ENCODE measurements around the gene DCBLD1. TPM values are rescaled to one million over a fixed set of nuclear protein-coding genes. Genes with fewer than 3 reads are reported as not detected.

Gene DCBLD1
- total and polyA plus RNA-seq, 2 donors (not counting 3 experiments of a cell fraction or from before 2014, with no cell fraction given), result 30.2 to 44.3 TPM

DNA sequence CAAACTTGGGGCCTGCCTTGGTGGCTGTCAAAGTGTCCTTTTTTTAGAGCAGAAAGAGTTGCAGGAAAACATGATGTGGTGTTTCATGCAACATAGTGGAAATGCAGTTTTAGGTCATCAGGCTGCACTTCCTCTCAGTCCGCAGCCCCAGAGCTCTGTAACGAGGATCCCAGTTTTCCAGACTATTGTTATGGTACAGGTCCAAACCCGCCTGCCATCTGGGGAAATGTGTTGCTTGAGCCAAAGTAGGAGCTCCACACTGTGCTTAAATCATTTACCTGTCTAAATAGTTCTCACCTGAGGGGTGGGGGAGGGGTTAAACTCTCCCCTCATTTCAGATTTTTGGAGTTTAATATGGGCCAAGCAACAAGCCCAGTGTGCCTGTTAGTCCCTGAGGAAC lies 60.0 kb downstream of the DCBLD1 start:
- CTCF ChIA-PET, result no interaction called here
- dilution Hi-C loops (cut with MboI; ENCODE audit: extremely low pct_ligation_motif_present, low sequenced_read_pairs) (no loop called here), intact Hi-C loops (cut with micrococcal nuclease) (no loop called here)
- Histone ChIP-seq H4K20me1 (replicated peaks; ENCODE audit: control insufficient read depth, extremely low read depth, insufficient read depth, low read length) (no peaks in the 10 kb centered on the region), H3K9me1 (replicated peaks; ENCODE audit: control insufficient read depth, extremely low read depth, insufficient read depth, low read length) (no peaks in the 10 kb centered on the region), H2AFZ (ENCODE audit: low read depth, low read length) (no peak overlapping the region), H3K79me2 (ENCODE audit: control insufficient read depth, insufficient read depth, low read length) (no peaks in the 10 kb centered on the region), H3K9ac (replicated peaks; ENCODE audit: extremely low read depth, insufficient read depth, low read length) (no peak overlapping the region), H3K4me1 (ENCODE audit: control insufficient read depth, extremely low read depth, insufficient read depth, low read length) (peaks cover 3% of the 10 kb centered on the region), H3K4me2 (ENCODE audit: insufficient read depth, low read length) (no peak overlapping the region), H3K9me3 (replicated peaks; ENCODE audit: control insufficient read depth, insufficient read depth, low read length) (no peaks in the 10 kb centered on the region), H3K27me3 (ENCODE audit: control insufficient read depth in 2 of 2, insufficient read depth in 2 of 2, low read length in 2 of 2) (no peaks in the 10 kb centered on the region), H3K4me3 (replicated peaks in 1 of 3; ENCODE audit: insufficient read depth in 1 of 3, low read depth in 1 of 3, low read length in 3 of 3) (no peak overlapping the region), H3K36me3 (ENCODE audit: control insufficient read depth in 2 of 2, extremely low read depth in 1 of 2, insufficient read depth in 2 of 2, low read length in 2 of 2) (peaks cover 15 to 43% of the 10 kb centered on the region in 2 experiments), H3K27ac (ENCODE audit: insufficient read depth, low read depth, low read length) (no peak overlapping the region)
- FAIRE-seq (no peak), DNase-seq (ENCODE audit: low read depth, low spot score) (no peak)
- POLR2A ChIA-PET, result no interaction called here
- TF ChIP-seq MYC (IDR thresholded peaks at IDR 0.05; ENCODE audit: low read depth, low read length) (no peak), FOS (IDR thresholded peaks at IDR 0.05; ENCODE audit: borderline replicate concordance, insufficient read depth, low read length) (no peak), JUN (IDR thresholded peaks at IDR 0.05; ENCODE audit: borderline replicate concordance, insufficient read depth, insufficient read length, low read depth) (no peak), GATA2 (IDR thresholded peaks at IDR 0.05; ENCODE audit: insufficient read depth, insufficient read length, low read depth, low read length) (no peak), EZH2 (IDR thresholded peaks at IDR 0.05; ENCODE audit: borderline replicate concordance, low read depth, low read length, severe bottlenecking) (no peak), POLR2AphosphoS5 (IDR thresholded peaks at IDR 0.05; ENCODE audit: insufficient read depth, low read depth, low read length) (no peak), POLR2A (IDR thresholded peaks at IDR 0.05; ENCODE audit: low read depth, low read length) (no peak)
- TF ChIP-seq, protein P1, sequence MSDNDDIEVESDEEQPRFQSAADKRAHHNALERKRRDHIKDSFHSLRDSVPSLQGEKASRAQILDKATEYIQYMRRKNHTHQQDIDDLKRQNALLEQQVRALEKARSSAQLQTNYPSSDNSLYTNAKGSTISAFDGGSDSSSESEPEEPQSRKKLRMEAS (IDR thresholded peaks at IDR 0.05; ENCODE audit: insufficient read depth, insufficient read length), result no peak
- TF ChIP-seq, protein P2, sequence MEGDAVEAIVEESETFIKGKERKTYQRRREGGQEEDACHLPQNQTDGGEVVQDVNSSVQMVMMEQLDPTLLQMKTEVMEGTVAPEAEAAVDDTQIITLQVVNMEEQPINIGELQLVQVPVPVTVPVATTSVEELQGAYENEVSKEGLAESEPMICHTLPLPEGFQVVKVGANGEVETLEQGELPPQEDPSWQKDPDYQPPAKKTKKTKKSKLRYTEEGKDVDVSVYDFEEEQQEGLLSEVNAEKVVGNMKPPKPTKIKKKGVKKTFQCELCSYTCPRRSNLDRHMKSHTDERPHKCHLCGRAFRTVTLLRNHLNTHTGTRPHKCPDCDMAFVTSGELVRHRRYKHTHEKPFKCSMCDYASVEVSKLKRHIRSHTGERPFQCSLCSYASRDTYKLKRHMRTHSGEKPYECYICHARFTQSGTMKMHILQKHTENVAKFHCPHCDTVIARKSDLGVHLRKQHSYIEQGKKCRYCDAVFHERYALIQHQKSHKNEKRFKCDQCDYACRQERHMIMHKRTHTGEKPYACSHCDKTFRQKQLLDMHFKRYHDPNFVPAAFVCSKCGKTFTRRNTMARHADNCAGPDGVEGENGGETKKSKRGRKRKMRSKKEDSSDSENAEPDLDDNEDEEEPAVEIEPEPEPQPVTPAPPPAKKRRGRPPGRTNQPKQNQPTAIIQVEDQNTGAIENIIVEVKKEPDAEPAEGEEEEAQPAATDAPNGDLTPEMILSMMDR (IDR thresholded peaks at IDR 0.05; ENCODE audit: extremely low read depth in 1 of 2, insufficient read depth in 1 of 2, low read depth in 1 of 2, low read length in 2 of 2), result no peak
- no TSS peak for BruUV-seq (replicated peaks)

Data from endothelial cell of umbilical vein (primary cell).